HG02943 (cell line): ENCODE results near the gene SPHK2.
"Not testable (repeated sequence)": the region's sequence is repeated elsewhere in the genome, so short reads cannot be mapped to it uniquely, and the experiment has no call there.

ENCODE experiments used
- ATAC-seq: cut with Tn5 transposase; IDR thresholded peaks from one replicate; pipeline ENCODE4 v1.9.1; 2021; ENCODE audit warnings: mild to moderate bottlenecking, low read depth, moderate library complexity; ENCODE audit not compliant: unreplicated experiment

SPHK2 gene

DNA sequence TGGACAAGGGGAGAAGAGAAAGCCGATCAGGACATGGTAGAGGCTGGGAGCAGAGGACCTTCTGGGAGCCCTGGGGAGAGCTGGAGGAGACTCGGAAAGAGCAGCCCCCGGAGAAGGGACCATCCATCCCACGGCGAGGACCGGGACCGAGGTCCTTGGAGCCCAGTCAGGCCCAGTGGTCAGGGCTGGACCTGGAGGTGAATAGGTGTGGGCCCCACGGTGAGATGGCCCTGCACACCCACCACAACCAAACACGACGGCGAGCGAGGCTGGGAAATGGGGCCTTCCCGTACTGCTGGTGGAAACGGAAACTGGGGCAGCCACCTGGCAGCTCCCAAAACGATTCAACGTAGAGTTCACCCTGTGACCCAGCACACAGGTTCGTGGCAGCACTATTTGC lies 57.2 kb downstream of the SPHK2 start:
- no peak for ATAC-seq

DNA sequence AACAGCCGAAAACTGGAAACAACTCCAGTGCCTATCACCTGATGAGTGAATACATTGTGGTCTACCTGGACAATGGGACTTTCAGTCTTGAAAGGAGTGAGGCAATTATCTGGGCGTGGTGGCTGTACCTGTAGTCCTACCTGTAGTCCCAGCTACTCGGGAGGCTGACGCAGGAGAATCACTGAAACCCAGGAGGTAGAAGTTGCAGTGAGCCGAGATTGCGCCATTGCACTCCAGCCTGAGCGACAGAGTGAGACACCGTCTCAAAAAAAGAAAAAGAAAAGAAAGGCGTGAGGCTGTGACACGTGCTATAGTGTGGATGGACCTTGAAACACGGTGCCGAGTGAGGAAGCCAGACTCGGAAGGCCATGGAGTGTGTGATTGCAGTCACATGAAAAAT lies 57.6 kb downstream of the SPHK2 start:
- no peak for ATAC-seq

DNA sequence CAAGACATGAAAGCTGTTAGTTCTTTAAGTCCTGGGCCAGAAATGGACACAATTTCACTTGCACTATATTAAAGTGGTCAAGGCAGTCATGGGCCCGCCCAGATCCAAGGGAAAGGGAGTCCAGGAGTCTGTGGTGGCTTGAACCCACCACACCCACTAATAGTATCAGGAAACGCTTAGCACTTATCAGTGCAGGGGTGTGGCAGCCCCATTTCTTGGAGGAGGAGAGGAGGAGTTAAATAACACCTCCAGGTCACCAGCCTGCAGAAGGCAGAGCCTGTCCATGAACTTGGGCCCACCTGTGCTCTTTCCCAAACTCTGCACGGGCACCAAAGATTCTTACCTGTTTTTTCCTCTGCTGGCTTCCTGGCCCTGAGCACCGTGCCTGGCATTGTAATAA lies 58.9 kb downstream of the SPHK2 start:
- ATAC-seq: no peak

- not testable (repeated sequence) for ATAC-seq
These were observed 60.7 kb downstream of the SPHK2 start for GRCh38 chr19:48680006-48680405.
